C4-2B (cell line): ENCODE data around the gene TCN1.

Experiments
- CTCF ChIP-seq: fragments of 450-650 bp; conservative IDR thresholded peaks from 2 replicates; pipeline ENCODE4 v1.5.1; 2017; ENCODE audit warnings: mild to moderate bottlenecking
- ZFX ChIP-seq: fragments of 450-650 bp; IDR thresholded peaks from 2 replicates; pipeline ENCODE4 v1.6.1; 2017

DNA sequence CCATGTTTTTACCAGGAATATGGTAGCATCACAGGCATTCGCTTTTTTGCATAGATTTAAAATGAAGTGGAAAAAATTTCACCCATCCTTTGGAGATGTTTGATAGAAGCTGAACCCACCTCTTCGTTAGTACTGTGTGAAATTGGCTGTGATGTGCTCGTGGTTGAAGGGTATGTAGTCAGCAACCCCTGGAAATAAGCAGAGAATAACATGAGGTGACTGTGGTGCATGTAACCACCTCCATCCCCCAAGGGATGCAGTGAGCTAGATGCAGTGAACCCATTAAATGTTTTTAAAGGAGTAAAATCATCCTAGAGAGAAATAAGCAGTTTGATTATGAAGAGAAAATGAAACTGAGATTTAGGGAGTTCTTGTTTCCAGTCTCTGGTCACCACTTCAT lies 36.9 kb downstream of the TCN1 start:
- TF ChIP-seq CTCF: no peak
- TF ChIP-seq ZFX: no peak
